Osteoblast (primary cell): Measurements from ENCODE around the gene HOXC11. TPM values are rescaled to one million over a fixed set of nuclear protein-coding genes. Genes with fewer than 3 reads are reported as not detected.

Experiments
- DNase-seq: peaks from one replicate; pipeline ENCODE4 v3.0.0; 2011; ENCODE audit warnings: low spot score, mixed read lengths; ENCODE audit not compliant: insufficient read length; ENCODE audit errors: missing footprints
- H2AFZ ChIP-seq: 2 replicates; pipeline ENCODE4 v1.6.0; 2011; ENCODE audit warnings: mild to moderate bottlenecking, low read length
- H3K27ac ChIP-seq: 2 replicates; pipeline ENCODE4 v1.5.1; 2011; ENCODE audit warnings: mild to moderate bottlenecking, low read depth, low read length, moderate library complexity
- H3K27me3 ChIP-seq: 2 replicates; pipeline ENCODE4 v1.6.0; 2012; ENCODE audit warnings: mild to moderate bottlenecking, control low read depth, inconsistent platforms, low read length, moderate library complexity; ENCODE audit not compliant: insufficient read depth
- H3K36me3 ChIP-seq: 2 replicates; pipeline ENCODE4 v1.5.1; 2011; ENCODE audit warnings: mild to moderate bottlenecking, low read length, control low read depth, moderate library complexity; ENCODE audit not compliant: insufficient read depth
- H3K4me1 ChIP-seq: 2 replicates; pipeline ENCODE4 v1.5.1; 2011; ENCODE audit warnings: mild to moderate bottlenecking, low read length, control low read depth, moderate library complexity; ENCODE audit not compliant: insufficient read depth
- H3K4me2 ChIP-seq: 2 replicates; pipeline ENCODE4 v1.6.0; 2011; ENCODE audit warnings: mild to moderate bottlenecking, low read length; ENCODE audit not compliant: insufficient read depth
- H3K4me3 ChIP-seq: fragments of 200-600 bp; sonication (generic); 3 replicates; pipeline ENCODE4 v1.5.1; 2012; ENCODE audit warnings: mild to moderate bottlenecking, low read length, inconsistent platforms; ENCODE audit not compliant: insufficient read depth
- H3K79me2 ChIP-seq: 2 replicates; pipeline ENCODE4 v1.6.0; 2012; ENCODE audit warnings: mild to moderate bottlenecking, low read length, control low read depth, inconsistent platforms; ENCODE audit not compliant: insufficient read depth
- H3K9me3 ChIP-seq: 2 replicates; pipeline ENCODE4 v1.5.1; 2011; ENCODE audit warnings: low read depth, low read length, control low read depth
- H4K20me1 ChIP-seq: 2 replicates; pipeline ENCODE4 v1.6.0; 2012; ENCODE audit warnings: mild to moderate bottlenecking, low read length, control low read depth; ENCODE audit not compliant: insufficient read depth
- CTCF ChIP-seq: IDR thresholded peaks from 2 replicates; pipeline ENCODE4 v1.5.1; 2011; ENCODE audit warnings: mild to moderate bottlenecking, low read depth, low read length, moderate library complexity; ENCODE audit errors: extremely low read depth
- total RNA-seq: library from RNA; depleted of rRNA; stranded (reverse); fragments of >200 nt; gene quantifications from 2 replicates; pipeline ENCODE4 v1.2.3, GENCODE V29; 2012

Gene HOXC11
- total RNA-seq, 1 donor = 1.1 TPM

GRCh38 chr12:53996240-53997203 lies 23.6 kb downstream of the HOXC11 start:
- Histone ChIP-seq H3K27me3 (no peaks in the 10 kb centered on the region), H3K4me2 (peak overlapping the region; percentile 88), H2AFZ (peak overlapping the region; percentile 72), H3K9me3 (no peaks in the 10 kb centered on the region), H4K20me1 (peaks cover 20% of the 10 kb centered on the region), H3K79me2 (peaks cover 98% of the 10 kb centered on the region), H3K36me3 (no peaks in the 10 kb centered on the region), H3K4me1 (peaks cover 46% of the 10 kb centered on the region), H3K4me3 (peak overlapping the region; percentile 83), H3K27ac (peak overlapping the region; percentile 91)
- TF ChIP-seq CTCF = peak; percentile 6
- peak; percentile 90 for DNase-seq

- Histone ChIP-seq H3K79me2 (peaks cover 98% of the 10 kb centered on the region), H3K9me3 (no peaks in the 10 kb centered on the region), H4K20me1 (peaks cover 12% of the 10 kb centered on the region), H3K4me2 (peak overlapping the region; percentile 88), H3K4me1 (peaks cover 48% of the 10 kb centered on the region), H2AFZ (peak overlapping the region; percentile 42), H3K36me3 (peaks cover 3% of the 10 kb centered on the region), H3K27me3 (no peaks in the 10 kb centered on the region), H3K27ac (peak overlapping the region; percentile 91), H3K4me3 (peak overlapping the region; percentile 83)
- DNase-seq = peak; percentile 86
- TF ChIP-seq CTCF = no peak
Measured at GRCh38 chr12:53997204-53998109, 24.5 kb downstream of the HOXC11 start.

GRCh38 chr12:53998110-53998899 lies 25.4 kb downstream of the HOXC11 start:
- Histone ChIP-seq H2AFZ (no peak overlapping the region), H3K4me2 (peak overlapping the region; percentile 88), H3K79me2 (peaks cover 97% of the 10 kb centered on the region), H3K36me3 (peaks cover 10% of the 10 kb centered on the region), H4K20me1 (peaks cover 9% of the 10 kb centered on the region), H3K9me3 (no peaks in the 10 kb centered on the region), H3K27me3 (no peaks in the 10 kb centered on the region), H3K4me3 (peak overlapping the region; percentile 83), H3K27ac (peak overlapping the region; percentile 91), H3K4me1 (peaks cover 48% of the 10 kb centered on the region)
- no peak for DNase-seq
- TF ChIP-seq CTCF = no peak
